Mesenchymal stem cell (in vitro differentiated cells and primary cell): ENCODE measurements around the gene WDR41.

ENCODE experiments used
- DNase-seq: peaks from one replicate; pipeline ENCODE4 v3.0.0-alpha.2; 2013
- H2AFZ ChIP-seq: one replicate; pipeline ENCODE4 v1.6.1; 2013; ENCODE audit warnings: low read depth, mild to moderate bottlenecking, control low read depth, inconsistent platforms, low read length, moderate library complexity
- H2AK5ac ChIP-seq: 2 replicates; pipeline ENCODE4 v1.6.1; 2013; ENCODE audit warnings: low read length, moderate library complexity, mild to moderate bottlenecking, inconsistent platforms; ENCODE audit not compliant: severe bottlenecking
- H2BK120ac ChIP-seq: one replicate; pipeline ENCODE4 v1.6.1; 2013; ENCODE audit warnings: low read depth, mild to moderate bottlenecking, inconsistent platforms, low read length, moderate library complexity
- H2BK12ac ChIP-seq, 2 experiments: one replicate each; pipeline ENCODE4 v1.6.1; 2013; ENCODE audit warnings: inconsistent platforms in 2 of 2, low read length in 2 of 2, mild to moderate bottlenecking in 2 of 2, moderate library complexity in 2 of 2, control low read depth in 1 of 2
- H2BK15ac ChIP-seq: one replicate; pipeline ENCODE4 v1.6.1; 2013; ENCODE audit warnings: mild to moderate bottlenecking, low read depth, inconsistent platforms; ENCODE audit not compliant: poor library complexity, severe bottlenecking
- H2BK5ac ChIP-seq: 2 replicates; pipeline ENCODE4 v1.6.1; 2013; ENCODE audit warnings: low read depth, mild to moderate bottlenecking, low read length, control low read depth, inconsistent platforms; ENCODE audit not compliant: poor library complexity, severe bottlenecking
- H3K14ac ChIP-seq, 2 experiments: one replicate each; pipeline ENCODE4 v1.6.1; 2013; ENCODE audit warnings: inconsistent platforms in 2 of 2, low read length in 2 of 2, control low read depth in 1 of 2, mild to moderate bottlenecking in 1 of 2, moderate library complexity in 1 of 2
- H3K18ac ChIP-seq, 2 experiments: one replicate each; pipeline ENCODE4 v1.6.1; 2013; ENCODE audit warnings: inconsistent platforms in 2 of 2, low read length in 2 of 2, control low read depth in 1 of 2, low read depth in 1 of 2, mild to moderate bottlenecking in 1 of 2
- H3K23ac ChIP-seq, 2 experiments: one replicate each; pipeline ENCODE4 v1.6.1; 2013; ENCODE audit warnings: inconsistent platforms in 2 of 2, low read length in 2 of 2, mild to moderate bottlenecking in 2 of 2, moderate library complexity in 2 of 2, control low read depth in 1 of 2
- H3K27ac ChIP-seq: 2 replicates; pipeline ENCODE4 v1.5.1; 2013; ENCODE audit warnings: mild to moderate bottlenecking, moderate library complexity, low read length, control low read depth, inconsistent platforms; ENCODE audit not compliant: poor library complexity, severe bottlenecking
- H3K27me3 ChIP-seq, 2 experiments: 2 replicates each; pipeline versions ENCODE4 v1.6.1 to v1.7.0; 2013; ENCODE audit warnings: low read length in 2 of 2, mild to moderate bottlenecking in 2 of 2, moderate library complexity in 2 of 2, control low read depth in 1 of 2, inconsistent platforms in 1 of 2; ENCODE audit not compliant: control insufficient read depth in 1 of 2, insufficient read depth in 1 of 2
- H3K36me3 ChIP-seq, 2 experiments: 2 replicates each; pipeline versions ENCODE4 v1.6.1 to v1.7.0; 2013; ENCODE audit warnings: low read length in 2 of 2, control low read depth in 1 of 2, inconsistent platforms in 1 of 2, low read depth in 1 of 2, mild to moderate bottlenecking in 1 of 2; ENCODE audit not compliant: insufficient read depth in 2 of 2, control insufficient read depth in 1 of 2
- H3K4ac ChIP-seq, 2 experiments: one replicate each; pipeline ENCODE4 v1.6.1; 2013; ENCODE audit warnings: inconsistent platforms in 2 of 2, low read length in 2 of 2, mild to moderate bottlenecking in 2 of 2, moderate library complexity in 2 of 2, control low read depth in 1 of 2, low read depth in 1 of 2
- H3K4me1 ChIP-seq: 2 replicates; pipeline ENCODE4 v1.6.1; 2013; ENCODE audit warnings: low read depth, low read length, control low read depth; ENCODE audit not compliant: control insufficient read depth, insufficient read depth
- H3K4me2 ChIP-seq: 2 replicates; pipeline ENCODE4 v1.6.1; 2013; ENCODE audit warnings: low read length, mild to moderate bottlenecking, inconsistent platforms; ENCODE audit not compliant: poor library complexity, severe bottlenecking
- H3K4me3 ChIP-seq, 2 experiments: 2 replicates each; pipeline versions ENCODE4 v1.5.1 to v1.7.0; 2013; ENCODE audit warnings: low read length in 2 of 2, mild to moderate bottlenecking in 2 of 2, control low read depth in 1 of 2, low read depth in 1 of 2; ENCODE audit not compliant: insufficient read depth in 1 of 2
- H3K79me1 ChIP-seq: replicated peaks from 2 replicates; pipeline ENCODE4 v1.6.1; 2013; ENCODE audit warnings: mild to moderate bottlenecking, control low read depth, low read length, inconsistent platforms; ENCODE audit not compliant: poor library complexity, severe bottlenecking
- H3K9ac ChIP-seq: 2 replicates; pipeline ENCODE4 v1.7.0; 2013; ENCODE audit warnings: mild to moderate bottlenecking, low read length, moderate library complexity
- H3K9me3 ChIP-seq: 2 replicates; pipeline ENCODE4 v1.7.0; 2013; ENCODE audit warnings: mild to moderate bottlenecking, low read length; ENCODE audit not compliant: control insufficient read depth
- H4K8ac ChIP-seq: one replicate; pipeline ENCODE4 v1.6.1; 2013; ENCODE audit warnings: inconsistent platforms, mild to moderate bottlenecking, low read length, moderate library complexity
- H4K91ac ChIP-seq: one replicate; pipeline ENCODE4 v1.6.1; 2013; ENCODE audit warnings: mild to moderate bottlenecking, low read length, inconsistent platforms
- WGBS: methylation state at CpG from one replicate; pipeline ENCODE4 v1.1.7; 2013; ENCODE audit warnings: mixed read lengths; 5-methylcytosine and 5-hydroxymethylcytosine counted together

The WDR41 gene

DNA sequence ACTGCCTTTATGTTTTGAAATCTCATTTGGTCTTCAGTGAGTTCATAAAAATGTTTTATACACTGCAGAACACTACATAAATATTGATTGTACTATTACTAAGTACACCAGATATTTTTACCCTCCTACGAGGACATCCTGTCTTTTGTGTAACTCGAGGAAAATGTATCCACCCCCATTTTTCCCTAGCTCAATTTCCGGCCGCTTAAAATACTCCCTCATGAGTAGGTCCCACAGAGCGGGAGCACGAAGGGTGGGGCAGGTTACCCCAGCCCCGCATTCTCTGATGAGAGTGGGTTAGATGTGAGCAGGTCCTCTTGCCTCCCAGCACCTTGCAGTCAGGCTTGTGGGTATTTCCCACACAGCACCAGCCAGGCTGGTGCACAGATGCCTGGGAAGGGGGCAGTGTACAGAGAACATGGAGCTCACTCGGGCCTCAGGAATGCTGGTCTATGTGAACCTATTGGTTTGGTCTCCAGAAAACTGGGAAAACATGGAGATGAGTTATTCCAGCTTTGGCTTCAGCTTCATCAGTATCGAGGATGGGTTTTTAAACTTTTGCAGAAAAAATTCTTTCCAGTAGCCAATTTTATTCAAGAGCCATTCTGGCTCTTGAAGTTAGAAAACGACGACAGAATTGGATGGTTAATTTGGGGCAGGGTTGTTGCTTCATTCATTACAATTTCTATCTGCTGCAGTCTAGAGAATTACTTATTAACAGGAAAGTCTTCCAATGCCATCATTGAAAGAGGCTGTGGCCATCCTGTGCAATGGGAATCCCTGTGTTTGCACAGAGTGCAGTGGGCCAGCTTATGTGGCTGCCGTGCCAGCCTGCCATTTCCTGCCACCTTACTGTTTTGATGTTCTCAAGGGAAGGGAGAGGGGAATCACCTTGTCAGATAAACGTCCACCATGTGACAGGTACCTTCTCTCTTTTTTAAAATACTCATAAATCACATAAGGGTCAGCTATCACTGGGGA lies 73.2 kb downstream of the WDR41 start:
- H2BK12ac ChIP-seq = no peak overlapping the region
- no peak overlapping the region for H3K23ac ChIP-seq
- H2BK5ac ChIP-seq = no peak overlapping the region
- H2BK120ac ChIP-seq = no peak overlapping the region
- H2AK5ac ChIP-seq = no peak overlapping the region
- H4K91ac ChIP-seq = no peak overlapping the region
- H3K9me3 ChIP-seq = no peaks in the 10 kb centered on the region
- H3K4me3 ChIP-seq = no peak overlapping the region
- H3K9ac ChIP-seq = no peak overlapping the region
- no peak overlapping the region for H3K4me2 ChIP-seq
- H2BK15ac ChIP-seq = no peak overlapping the region
- peaks cover 2% of the 10 kb centered on the region for H3K4me1 ChIP-seq
- no peak for DNase-seq
- no peak overlapping the region for H3K18ac ChIP-seq
- H3K79me1 ChIP-seq = no peaks in the 10 kb centered on the region
- H3K14ac ChIP-seq = no peak overlapping the region
- H3K4ac ChIP-seq = no peak overlapping the region
- no peak overlapping the region for H4K8ac ChIP-seq
- peaks cover 0 to 4% of the 10 kb centered on the region in 2 experiments for H3K27me3 ChIP-seq
- no peaks in the 10 kb centered on the region for H3K36me3 ChIP-seq
- H2AFZ ChIP-seq = no peak overlapping the region
- no peak overlapping the region for H3K27ac ChIP-seq
- 94% methylated on average over 9 of the region's 13 CpGs for WGBS

DNA sequence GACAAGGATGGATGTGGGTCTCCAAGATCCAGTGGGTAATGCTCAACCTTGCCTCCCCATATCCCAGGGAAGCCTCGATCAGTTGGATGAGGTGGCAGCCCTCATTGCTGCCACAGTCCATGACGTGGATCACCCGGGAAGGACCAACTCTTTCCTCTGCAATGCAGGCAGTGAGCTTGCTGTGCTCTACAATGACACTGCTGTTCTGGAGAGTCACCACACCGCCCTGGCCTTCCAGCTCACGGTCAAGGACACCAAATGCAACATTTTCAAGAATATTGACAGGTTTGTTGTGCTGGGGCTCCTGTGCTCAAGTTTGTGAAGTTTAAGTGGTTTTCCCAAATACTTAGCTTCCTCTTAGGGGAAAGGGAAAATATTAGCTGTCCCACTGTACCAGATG lies 74.0 kb downstream of the WDR41 start:
- Histone ChIP-seq H3K23ac (no peak overlapping the region), H4K8ac (peak overlapping the region; percentile 7), H4K91ac (no peak overlapping the region), H3K36me3 (no peaks in the 10 kb centered on the region), H3K79me1 (no peaks in the 10 kb centered on the region), H3K4ac (no peak overlapping the region), H3K4me3 (no peak overlapping the region), H3K9ac (no peak overlapping the region), H2BK120ac (no peak overlapping the region), H3K18ac (no peak overlapping the region), H3K9me3 (no peaks in the 10 kb centered on the region), H2BK5ac (no peak overlapping the region), H2BK15ac (no peak overlapping the region), H3K4me1 (peaks cover 2% of the 10 kb centered on the region), H2BK12ac (no peak overlapping the region), H3K14ac (no peak overlapping the region), H3K27ac (no peak overlapping the region), H3K4me2 (no peak overlapping the region), H2AFZ (no peak overlapping the region), H2AK5ac (no peak overlapping the region), H3K27me3 (peaks cover 0 to 4% of the 10 kb centered on the region in 2 experiments)
- DNase-seq = no peak
- 89% methylated on average over 5 of the region's 5 CpGs for WGBS

DNA sequence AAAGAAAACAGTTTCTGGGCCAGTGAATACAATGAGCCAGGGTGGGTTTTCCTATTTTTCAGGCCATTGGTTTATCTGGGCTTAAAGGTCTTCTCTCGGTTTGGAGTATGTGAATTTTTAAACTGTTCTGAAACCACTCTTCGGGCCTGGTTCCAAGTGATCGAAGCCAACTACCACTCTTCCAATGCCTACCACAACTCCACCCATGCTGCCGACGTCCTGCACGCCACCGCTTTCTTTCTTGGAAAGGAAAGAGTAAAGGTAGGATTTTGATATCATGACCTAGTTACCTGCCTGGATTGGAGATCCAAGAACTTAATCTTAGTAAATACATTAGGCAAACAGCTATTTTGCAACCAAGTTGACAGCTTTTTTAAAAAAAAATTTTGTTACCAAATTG lies 79.1 kb downstream of the WDR41 start:
- Histone ChIP-seq H3K4ac (no peak overlapping the region), H3K14ac (no peak overlapping the region), H3K4me3 (no peak overlapping the region), H4K8ac (no peak overlapping the region), H2BK120ac (no peak overlapping the region), H2BK5ac (no peak overlapping the region), H2AK5ac (no peak overlapping the region), H3K4me1 (peaks cover 1% of the 10 kb centered on the region), H3K23ac (no peak overlapping the region), H2AFZ (no peak overlapping the region), H2BK12ac (no peak overlapping the region), H3K4me2 (no peak overlapping the region), H3K79me1 (no peaks in the 10 kb centered on the region), H3K36me3 (no peaks in the 10 kb centered on the region), H2BK15ac (no peak overlapping the region), H3K27ac (no peak overlapping the region), H3K9me3 (no peaks in the 10 kb centered on the region), H3K9ac (no peak overlapping the region), H3K27me3 (peaks cover 10 to 19% of the 10 kb centered on the region in 2 experiments), H3K18ac (no peak overlapping the region), H4K91ac (no peak overlapping the region)
- 100% methylated on average over 1 of the region's 7 CpGs for WGBS
- no peak for DNase-seq

DNA sequence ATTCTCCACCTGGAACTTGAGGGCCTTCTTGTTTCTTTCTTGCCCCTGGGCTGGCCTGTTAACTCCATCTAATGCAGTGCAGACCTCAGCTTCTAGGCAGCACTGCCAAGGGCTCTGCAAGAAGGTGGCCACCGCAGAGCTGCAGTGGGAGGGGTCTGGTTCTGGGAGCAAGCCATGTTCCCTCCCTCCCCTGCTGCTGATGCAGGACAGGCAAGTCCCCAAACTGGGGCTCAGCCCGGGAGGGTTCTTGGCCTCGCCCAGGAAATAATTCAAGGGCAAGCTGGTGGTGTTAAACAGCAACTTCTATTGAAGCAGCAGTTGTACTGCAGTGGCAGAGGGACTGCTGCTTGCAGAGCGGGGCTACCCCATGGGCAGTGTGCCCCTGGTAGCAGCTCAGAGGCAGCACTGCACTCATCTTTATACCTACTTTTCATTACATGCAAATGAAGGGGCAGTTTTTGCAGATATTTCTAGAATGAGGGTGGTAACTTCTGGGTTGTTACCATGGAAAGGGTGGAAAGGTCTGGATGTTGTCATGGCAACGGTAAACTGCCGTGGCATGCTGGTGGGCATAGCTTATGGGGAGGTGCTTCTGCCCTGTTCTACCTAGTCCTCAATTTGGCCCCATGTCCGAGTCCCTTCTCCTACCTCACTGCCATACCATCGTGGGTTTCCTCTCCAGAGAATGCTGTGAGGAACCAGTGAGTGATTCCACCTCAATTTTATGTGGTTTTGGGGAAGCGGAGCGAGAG lies 82.1 kb downstream of the WDR41 start:
- Histone ChIP-seq H3K4me2 (no peak overlapping the region), H3K27ac (no peak overlapping the region), H2BK120ac (no peak overlapping the region), H4K91ac (no peak overlapping the region), H3K9me3 (no peaks in the 10 kb centered on the region), H2BK15ac (no peak overlapping the region), H3K27me3 (peaks cover 19 to 21% of the 10 kb centered on the region in 2 experiments), H3K14ac (no peak overlapping the region), H2AFZ (no peak overlapping the region), H3K18ac (no peak overlapping the region), H2BK12ac (no peak overlapping the region), H2BK5ac (no peak overlapping the region), H3K4ac (no peak overlapping the region), H3K36me3 (no peaks in the 10 kb centered on the region), H3K79me1 (no peaks in the 10 kb centered on the region), H2AK5ac (no peak overlapping the region), H4K8ac (no peak overlapping the region), H3K4me3 (no peak overlapping the region), H3K23ac (no peak overlapping the region), H3K9ac (no peak overlapping the region), H3K4me1 (peaks cover 1% of the 10 kb centered on the region)
- no peak for DNase-seq
- WGBS = 90% methylated on average over 8 of the region's 10 CpGs
